ENCODE results near the gene TSPEAR. TPM values are rescaled to one million over a fixed set of nuclear protein-coding genes. Genes with fewer than 3 reads are reported as not detected.
"Not testable (repeated sequence)": the region's sequence is repeated elsewhere in the genome, so short reads cannot be mapped to it uniquely, and the experiment has no call there.

TSPEAR gene
- total RNA-seq, 1 donor from 2014 or later, result 0.13 TPM

GRCh38 chr21:44685050-44685449, 26.3 kb downstream of the TSPEAR start:
- DNase-seq (ENCODE audit: low read depth in 2 of 2), result not testable (repeated sequence)

- DNase-seq (ENCODE audit: low read depth in 2 of 2), result no peak
Observed at GRCh38 chr21:44684483-44684882, 26.9 kb downstream of the TSPEAR start.

- DNase-seq (ENCODE audit: low read depth in 2 of 2), result no peak
Observed at GRCh38 chr21:44684077-44684476, 27.3 kb downstream of the TSPEAR start.

- no peak for DNase-seq (ENCODE audit: low read depth in 2 of 2)
Observed at GRCh38 chr21:44682580-44683151, 28.7 kb downstream of the TSPEAR start.

- DNase-seq (ENCODE audit: low read depth in 2 of 2), result no peak
Observed at GRCh38 chr21:44681861-44682579, 29.4 kb downstream of the TSPEAR start, which contains the start of gene KRTAP12-1. KRTAP12-1 (minus strand) TSS chr21:44682163; CDS start chr21:44682123, 40 bp downstream.

- no peak for DNase-seq (ENCODE audit: low read depth in 2 of 2)
Observed at GRCh38 chr21:44681152-44681551, 30.2 kb downstream of the TSPEAR start.

GRCh38 chr21:44677881-44678280, 33.5 kb downstream of the TSPEAR start:
- DNase-seq (ENCODE audit: low read depth in 2 of 2), result no peak

- DNase-seq (ENCODE audit: low read depth in 2 of 2), result no peak
Observed at GRCh38 chr21:44671911-44672310, 39.5 kb downstream of the TSPEAR start.

- no peak for DNase-seq (ENCODE audit: low read depth in 2 of 2)
Observed at GRCh38 chr21:44670642-44671432, 40.5 kb downstream of the TSPEAR start.

GRCh38 chr21:44667612-44668011, 43.8 kb downstream of the TSPEAR start:
- no peak for DNase-seq (ENCODE audit: low read depth in 2 of 2)

GRCh38 chr21:44666401-44667320, 44.7 kb downstream of the TSPEAR start, which contains the start of gene KRTAP12-2:
KRTAP12-2 (minus strand) TSS chr21:44666927; CDS start chr21:44666886, 41 bp downstream.
- DNase-seq (ENCODE audit: low read depth in 2 of 2), result no peak

GRCh38 chr21:44664691-44665090, 46.7 kb downstream of the TSPEAR start:
- DNase-seq (ENCODE audit: low read depth in 2 of 2), result no peak

GRCh38 chr21:44661567-44661966, 49.8 kb downstream of the TSPEAR start:
- not testable (repeated sequence) for DNase-seq (ENCODE audit: low read depth in 2 of 2)

- no peak for DNase-seq (ENCODE audit: low read depth in 2 of 2)
Observed at GRCh38 chr21:44658913-44659595, 52.3 kb downstream of the TSPEAR start.

- DNase-seq (ENCODE audit: low read depth in 2 of 2), result no peak
Observed at GRCh38 chr21:44658541-44658910, 52.8 kb downstream of the TSPEAR start.

GRCh38 chr21:44657635-44658540, 53.5 kb downstream of the TSPEAR start, which contains the start of gene KRTAP12-3:
KRTAP12-3 (plus strand) TSS chr21:44657932; CDS start chr21:44657980, 48 bp downstream.
- no peak for DNase-seq (ENCODE audit: low read depth in 2 of 2)

GRCh38 chr21:44656868-44657267, 54.5 kb downstream of the TSPEAR start:
- DNase-seq (ENCODE audit: low read depth in 2 of 2), result no peak

GRCh38 chr21:44654576-44655175, 56.7 kb downstream of the TSPEAR start, which contains the start of gene KRTAP12-4:
KRTAP12-4 (minus strand) TSS chr21:44654659; CDS start chr21:44654614, 45 bp downstream.
- DNase-seq (ENCODE audit: low read depth in 2 of 2), result no peak

Data from dermis microvascular lymphatic vessel endothelial cell (primary cell).